ENCODE data around the gene ZNF808. TPM values are rescaled to one million over a fixed set of nuclear protein-coding genes. Genes with fewer than 3 reads are reported as not detected.
A peak's percentile ranks its signal among the peaks of the same experiment; 100 is the strongest.
"Not testable (repeated sequence)": the region's sequence is repeated elsewhere in the genome, so short reads cannot be mapped to it uniquely, and the experiment has no call there.

Gene ZNF808
- total RNA-seq, 2 donors from 2014 or later, result 27.9 to 28.7 TPM

DNA sequence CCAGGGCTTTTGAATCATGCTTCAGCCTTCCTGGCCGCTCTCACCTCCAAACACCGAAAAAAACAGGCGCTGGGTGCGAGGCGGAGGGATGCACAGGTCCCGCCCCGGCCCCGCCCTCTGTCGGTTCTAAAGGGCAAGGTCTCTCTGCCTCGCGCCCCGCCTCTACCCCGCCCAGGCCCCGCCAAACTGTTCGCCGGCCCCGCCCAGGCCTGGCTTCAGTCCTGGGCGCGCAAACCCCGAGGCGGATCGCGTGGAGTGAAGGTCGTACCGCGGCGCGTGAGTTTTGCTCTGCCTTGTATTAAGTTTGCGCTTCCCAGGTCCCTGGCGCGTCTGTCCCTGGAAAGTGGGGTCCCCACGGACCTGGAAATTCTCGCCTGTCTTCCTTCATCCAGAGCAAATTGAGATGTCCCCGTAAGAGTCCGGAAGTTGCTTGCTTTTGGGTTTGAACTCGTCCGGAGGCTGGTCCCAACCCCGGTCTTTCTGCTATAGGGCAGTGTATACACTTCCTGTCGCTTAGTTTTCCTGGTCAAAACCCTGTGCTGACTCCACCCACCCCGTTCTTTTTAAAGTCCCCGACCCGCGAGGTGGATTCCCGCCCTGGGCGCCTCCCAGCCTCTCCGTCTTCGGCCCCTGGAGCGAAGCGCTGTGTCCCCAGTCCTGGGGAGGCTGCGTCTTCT, 8.4 kb downstream of the ZNF808 start:
- intact Hi-C loops (cut with DNase I), result no loop called here
- H3K4me3 ChIP-seq, result peak overlapping the region; percentile 31
- TF ChIP-seq, protein P1, sequence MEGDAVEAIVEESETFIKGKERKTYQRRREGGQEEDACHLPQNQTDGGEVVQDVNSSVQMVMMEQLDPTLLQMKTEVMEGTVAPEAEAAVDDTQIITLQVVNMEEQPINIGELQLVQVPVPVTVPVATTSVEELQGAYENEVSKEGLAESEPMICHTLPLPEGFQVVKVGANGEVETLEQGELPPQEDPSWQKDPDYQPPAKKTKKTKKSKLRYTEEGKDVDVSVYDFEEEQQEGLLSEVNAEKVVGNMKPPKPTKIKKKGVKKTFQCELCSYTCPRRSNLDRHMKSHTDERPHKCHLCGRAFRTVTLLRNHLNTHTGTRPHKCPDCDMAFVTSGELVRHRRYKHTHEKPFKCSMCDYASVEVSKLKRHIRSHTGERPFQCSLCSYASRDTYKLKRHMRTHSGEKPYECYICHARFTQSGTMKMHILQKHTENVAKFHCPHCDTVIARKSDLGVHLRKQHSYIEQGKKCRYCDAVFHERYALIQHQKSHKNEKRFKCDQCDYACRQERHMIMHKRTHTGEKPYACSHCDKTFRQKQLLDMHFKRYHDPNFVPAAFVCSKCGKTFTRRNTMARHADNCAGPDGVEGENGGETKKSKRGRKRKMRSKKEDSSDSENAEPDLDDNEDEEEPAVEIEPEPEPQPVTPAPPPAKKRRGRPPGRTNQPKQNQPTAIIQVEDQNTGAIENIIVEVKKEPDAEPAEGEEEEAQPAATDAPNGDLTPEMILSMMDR (IDR thresholded peaks at IDR 0.05), result peak; percentile 8
- H3K36me3 ChIP-seq, result peaks cover 6% of the 10 kb centered on the region
- peak overlapping the region; percentile 26 to 73 for H3K9ac ChIP-seq (ENCODE audit: low read depth in 2 of 2, low read length in 2 of 2)
- peak overlapping the region; percentile 53 for H3K27ac ChIP-seq
- no peaks in the 10 kb centered on the region for H3K9me3 ChIP-seq
- no peaks in the 10 kb centered on the region for H3K4me1 ChIP-seq
- DNase-seq, result peak; percentile 72
- no peaks in the 10 kb centered on the region for H3K27me3 ChIP-seq

DNA sequence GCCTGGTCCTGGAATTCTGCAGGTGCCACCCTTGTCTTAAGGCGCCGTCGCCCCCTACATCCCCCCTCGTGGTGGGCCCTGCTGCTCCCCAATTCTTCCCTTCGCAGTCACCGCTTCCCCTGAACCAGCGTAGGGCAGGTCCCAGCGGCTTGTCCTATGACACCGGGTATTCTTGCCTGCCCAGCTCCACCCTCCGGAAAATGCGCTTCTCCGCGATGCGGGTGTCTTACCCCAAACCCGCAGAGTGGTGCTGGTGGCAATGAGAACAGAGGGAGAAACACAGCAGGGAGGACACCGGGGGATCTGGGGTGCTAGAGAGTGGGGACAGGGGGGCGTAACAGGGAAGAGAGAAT, 9.0 kb downstream of the ZNF808 start:
- no peak for DNase-seq
- Histone ChIP-seq H3K9me3 (no peaks in the 10 kb centered on the region), H3K27me3 (no peaks in the 10 kb centered on the region), H3K27ac (peak overlapping the region; percentile 53), H3K36me3 (peaks cover 6% of the 10 kb centered on the region), H3K4me3 (peak overlapping the region; percentile 31), H3K4me1 (no peaks in the 10 kb centered on the region), H3K9ac (ENCODE audit: low read depth in 2 of 2, low read length in 2 of 2) (peak overlapping the region; percentile 26 to 73)
- intact Hi-C loops (cut with DNase I), result no loop called here
- TF ChIP-seq, protein P1 (IDR thresholded peaks at IDR 0.05), result no peak

DNA sequence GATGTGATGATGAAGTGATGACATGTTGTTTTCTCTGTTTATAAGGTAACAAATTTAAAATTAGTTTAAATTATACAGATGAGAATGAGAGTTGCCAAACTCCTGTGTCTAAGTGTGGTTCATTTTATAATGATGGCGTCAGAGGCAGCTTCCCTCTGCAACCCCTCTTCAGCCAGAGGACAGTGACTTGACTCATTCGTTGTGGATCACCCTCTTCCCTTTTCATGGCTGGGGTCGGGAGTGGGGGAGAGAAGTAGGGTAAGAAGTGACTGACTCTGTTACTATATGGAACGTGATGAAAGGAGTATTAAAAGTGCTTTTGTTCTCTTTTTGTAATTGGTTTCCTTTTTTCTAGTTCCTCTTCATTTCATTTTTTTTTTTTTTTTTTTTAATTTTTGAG, 11.3 kb downstream of the ZNF808 start:
- H3K27ac ChIP-seq; H3K4me3 ChIP-seq; H3K9ac ChIP-seq (ENCODE audit: low read depth in 2 of 2, low read length in 2 of 2); H3K36me3 ChIP-seq; DNase-seq; intact Hi-C loops (cut with DNase I); H3K9me3 ChIP-seq; H3K27me3 ChIP-seq; H3K4me1 ChIP-seq: not testable (repeated sequence)

DNA sequence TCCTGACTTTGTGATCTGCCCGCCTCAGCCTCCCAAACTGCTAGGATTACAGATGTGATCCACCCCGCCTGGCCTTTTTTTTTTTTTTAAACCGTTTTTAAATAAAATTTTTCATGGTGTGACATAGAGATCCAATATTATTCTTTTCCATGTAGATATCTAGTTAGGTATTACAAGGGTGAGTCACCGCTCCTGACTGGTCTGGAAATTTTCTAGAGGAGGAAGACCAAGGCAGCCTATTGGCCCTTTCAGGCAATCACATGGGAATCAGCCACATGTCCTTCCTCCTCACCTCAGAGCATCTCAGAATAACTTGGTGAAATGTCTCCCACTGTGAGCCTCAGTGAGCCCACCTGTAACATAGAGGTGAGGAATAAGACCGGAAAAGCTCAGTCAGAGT, 13.7 kb downstream of the ZNF808 start:
- H3K9ac ChIP-seq (ENCODE audit: low read depth in 2 of 2, low read length in 2 of 2); intact Hi-C loops (cut with DNase I); H3K27me3 ChIP-seq; H3K9me3 ChIP-seq; H3K4me3 ChIP-seq; H3K27ac ChIP-seq; DNase-seq; H3K4me1 ChIP-seq: not testable (repeated sequence)
- H3K36me3 ChIP-seq, result peaks cover 17% of the 10 kb centered on the region

DNA sequence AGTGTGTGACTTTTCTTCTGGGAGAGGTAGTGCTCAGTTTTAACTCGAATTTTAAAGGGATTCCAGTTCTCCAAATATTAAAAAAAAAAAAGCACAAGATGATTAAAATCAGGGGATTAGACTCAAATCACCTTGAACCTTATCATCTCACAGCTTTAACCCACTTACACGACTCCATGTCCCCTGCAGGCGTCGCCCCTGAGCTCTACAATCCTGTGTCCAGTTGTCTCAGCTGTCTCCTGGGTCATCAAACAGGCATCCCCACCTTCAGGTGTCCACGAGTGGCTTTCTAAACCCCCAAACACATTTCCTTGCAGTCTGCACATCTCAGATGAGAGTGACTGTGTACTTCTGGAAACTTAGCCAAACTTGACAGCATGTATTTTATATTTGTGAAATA, 14.1 kb downstream of the ZNF808 start:
- H3K9ac ChIP-seq (ENCODE audit: low read depth in 2 of 2, low read length in 2 of 2), result no peak overlapping the region
- DNase-seq, result no peak
- no peaks in the 10 kb centered on the region for H3K9me3 ChIP-seq
- H3K27me3 ChIP-seq, result no peaks in the 10 kb centered on the region
- TF ChIP-seq, protein P1 (IDR thresholded peaks at IDR 0.05), result no peak
- no peaks in the 10 kb centered on the region for H3K4me1 ChIP-seq
- peaks cover 17% of the 10 kb centered on the region for H3K36me3 ChIP-seq
- no peak overlapping the region for H3K27ac ChIP-seq
- no peak overlapping the region for H3K4me3 ChIP-seq
- intact Hi-C loops (cut with DNase I), result no loop called here

DNA sequence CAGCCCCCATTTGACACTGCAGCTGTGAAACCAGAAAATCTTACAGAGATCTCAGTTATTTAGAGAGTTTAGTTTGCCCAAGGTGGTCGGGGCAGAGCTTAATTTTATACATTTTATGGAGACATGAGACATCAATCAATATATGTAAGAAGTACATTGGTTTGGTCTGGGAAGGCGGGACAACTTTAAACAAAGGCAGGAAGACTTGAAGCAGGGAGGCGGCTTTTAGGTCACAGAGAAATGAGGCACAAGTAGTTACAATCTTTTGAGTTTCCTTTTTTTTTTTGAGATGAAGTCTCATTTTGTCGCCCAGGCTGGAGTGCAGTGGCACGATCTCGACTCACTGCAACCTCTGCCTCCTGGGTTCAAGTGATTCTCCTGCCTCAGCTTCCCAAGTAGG, 15.1 kb downstream of the ZNF808 start:
- intact Hi-C loops (cut with DNase I); H3K4me3 ChIP-seq; H3K9ac ChIP-seq (ENCODE audit: low read depth in 2 of 2, low read length in 2 of 2); H3K4me1 ChIP-seq; H3K27ac ChIP-seq; H3K27me3 ChIP-seq; DNase-seq; H3K9me3 ChIP-seq: not testable (repeated sequence)
- peaks cover 17% of the 10 kb centered on the region for H3K36me3 ChIP-seq

DNA sequence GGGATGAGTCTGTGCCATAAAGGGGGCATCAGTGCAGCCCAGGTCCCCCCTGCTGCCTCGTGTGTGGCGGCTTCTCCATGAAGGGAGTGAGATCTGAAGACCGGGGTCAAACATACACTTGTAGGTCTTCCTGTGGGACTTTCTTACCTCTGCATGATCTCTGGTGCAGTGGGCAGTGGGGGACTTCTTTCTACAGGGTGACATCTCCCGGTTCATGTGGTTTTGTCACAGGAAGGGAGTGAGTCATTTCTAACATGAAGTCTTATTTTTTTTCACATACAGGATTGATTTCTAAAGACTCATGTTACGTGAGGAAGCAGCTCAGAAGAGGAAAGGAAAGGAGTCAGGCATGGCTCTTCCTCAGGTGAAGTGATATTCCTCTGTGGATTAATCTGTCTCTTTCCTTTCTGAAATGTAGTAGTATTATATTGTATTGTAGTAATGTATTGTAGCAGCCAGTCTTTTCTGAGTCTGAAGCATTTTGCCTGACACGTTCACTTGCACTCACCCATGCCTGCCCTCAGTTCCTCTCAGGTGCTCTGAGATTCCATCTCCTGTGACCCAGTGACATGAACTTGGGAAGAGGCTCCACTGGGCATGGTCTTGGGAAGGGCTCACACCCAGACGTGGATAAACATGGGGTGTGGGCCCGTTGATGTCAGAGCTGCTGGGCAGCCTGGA, 15.7 kb downstream of the ZNF808 start:
- TF ChIP-seq, protein P1 (IDR thresholded peaks at IDR 0.05), result no peak

More for the DNA sequence above, 15.7 kb downstream of the ZNF808 start:
- Histone ChIP-seq H3K9ac (ENCODE audit: low read depth in 2 of 2, low read length in 2 of 2) (no peak overlapping the region), H3K4me3 (no peak overlapping the region), H3K9me3 (no peaks in the 10 kb centered on the region), H3K27me3 (no peaks in the 10 kb centered on the region), H3K4me1 (no peaks in the 10 kb centered on the region), H3K36me3 (peaks cover 17% of the 10 kb centered on the region), H3K27ac (no peak overlapping the region)
- DNase-seq, result no peak
- intact Hi-C loops (cut with DNase I), result no loop called here

Data from colonic mucosa (tissue), 4 donors.